ENCODE measurements around the gene GRK5.

GRK5 gene

GRCh38 chr10:119478811-119479341 is 271.5 kb downstream of the GRK5 start:
- no peak for DNase-seq (ENCODE audit: low spot score)
- no peak for TF ChIP-seq CTCF (IDR thresholded peaks at IDR 0.05; ENCODE audit: extremely low read depth, missing control alignments)

- no peak for DNase-seq (ENCODE audit: low spot score)
- TF ChIP-seq CTCF (IDR thresholded peaks at IDR 0.05; ENCODE audit: extremely low read depth, missing control alignments) = no peak
Observed at GRCh38 chr10:119479532-119479931, 272.2 kb downstream of the GRK5 start.

- no peak for DNase-seq (ENCODE audit: low spot score)
- TF ChIP-seq CTCF (IDR thresholded peaks at IDR 0.05; ENCODE audit: extremely low read depth, missing control alignments) = no peak
Observed at GRCh38 chr10:119480667-119481066, 273.3 kb downstream of the GRK5 start.

- no peak for TF ChIP-seq CTCF (IDR thresholded peaks at IDR 0.05; ENCODE audit: extremely low read depth, missing control alignments)
- DNase-seq (ENCODE audit: low spot score) = no peak
Observed at GRCh38 chr10:119481781-119482426, 274.5 kb downstream of the GRK5 start.

GRCh38 chr10:119483001-119483400 is 275.6 kb downstream of the GRK5 start:
- no peak for DNase-seq (ENCODE audit: low spot score)
- no peak for TF ChIP-seq CTCF (IDR thresholded peaks at IDR 0.05; ENCODE audit: extremely low read depth, missing control alignments)

GRCh38 chr10:119483839-119484238 is 276.5 kb downstream of the GRK5 start:
- no peak for TF ChIP-seq CTCF (IDR thresholded peaks at IDR 0.05; ENCODE audit: extremely low read depth, missing control alignments)
- no peak for DNase-seq (ENCODE audit: low spot score)

GRCh38 chr10:119488675-119489074 is 281.3 kb downstream of the GRK5 start:
- no peak for TF ChIP-seq CTCF (IDR thresholded peaks at IDR 0.05; ENCODE audit: extremely low read depth, missing control alignments)
- DNase-seq (ENCODE audit: low spot score) = no peak

Measured in GM20000 (cell line).